Prostate gland (tissue), 2 donors: Measurements from ENCODE around the gene ASXL1.

Experiments
- CTCF ChIP-seq, 4 experiments: fragments of 200-600 bp in 2 of 4; fragments of 450-650 bp in 2 of 4; sonication (generic) in 2 of 4; IDR thresholded peaks; 1 replicate in 3 of 4; 2 replicates in 1 of 4; pipeline ENCODE4 v1.5.1; 2016 to 2019; ENCODE audit warnings: antibody characterized with exemption in 4 of 4, mild to moderate bottlenecking in 2 of 4, moderate library complexity in 2 of 4
- POLR2A ChIP-seq: fragments of 450-650 bp; IDR thresholded peaks from one replicate; pipeline ENCODE4 v1.6.1; 2016; ENCODE audit warnings: antibody characterized with exemption, mild to moderate bottlenecking

GRCh38 chr20:32464401-32465091 lies 106.4 kb downstream of the ASXL1 start:
- TF ChIP-seq CTCF (IDR thresholded peaks at IDR 0.05) (no peak), POLR2A (no peak)
